D341Med (cell line): ENCODE data around the gene BSCL2.
"Not testable (repeated sequence)": the region's sequence is repeated elsewhere in the genome, so short reads cannot be mapped to it uniquely, and the experiment has no call there.

Experiments
- DNase-seq: peaks from one replicate; pipeline ENCODE4 v3.0.0; 2012; ENCODE audit warnings: low spot score

Gene BSCL2

DNA sequence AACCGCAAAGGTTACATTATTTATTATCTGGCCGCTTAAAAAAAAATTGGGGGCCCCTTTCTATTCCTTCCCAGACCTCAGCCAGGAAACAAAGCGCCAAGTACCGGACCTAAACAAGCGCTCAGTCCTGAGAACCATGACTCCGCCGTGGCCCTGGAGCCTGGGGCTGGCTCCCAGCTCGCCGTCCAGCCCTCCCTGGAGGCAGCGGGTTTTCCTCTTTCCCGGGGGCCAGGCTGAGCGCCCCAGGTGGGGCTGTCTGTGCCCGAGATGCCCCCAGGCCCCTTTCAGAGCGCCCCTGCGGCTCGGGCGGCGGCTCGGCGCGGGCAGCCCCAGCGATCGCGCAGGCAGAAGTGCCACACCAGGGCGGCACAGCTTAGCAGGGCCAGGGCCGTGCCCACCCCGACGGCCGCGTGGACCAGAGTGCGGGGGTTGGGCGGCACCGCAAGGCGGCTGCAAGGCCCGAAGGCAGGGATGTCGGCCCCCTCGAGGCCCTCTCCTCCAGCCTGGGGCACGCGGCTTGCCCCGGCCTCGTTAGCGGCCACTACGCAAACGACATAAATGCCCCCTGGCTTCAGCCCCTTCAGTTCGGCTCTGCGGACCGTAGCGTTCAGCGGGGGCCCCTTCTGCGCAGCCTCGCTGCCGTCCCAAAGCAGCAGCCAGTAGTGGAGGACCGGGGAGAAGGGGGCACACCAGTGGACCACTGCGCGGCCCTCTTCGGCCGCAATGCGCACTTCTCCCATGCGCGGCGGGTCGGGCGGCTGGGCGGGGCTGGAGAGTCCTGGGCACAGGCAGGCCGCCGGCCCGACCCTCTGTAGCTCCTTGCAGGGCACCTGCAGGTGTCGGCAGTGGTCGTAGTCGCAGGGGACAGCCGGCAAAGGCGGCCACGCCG lies 19.5 kb downstream of the BSCL2 start:
- no peak for DNase-seq

DNA sequence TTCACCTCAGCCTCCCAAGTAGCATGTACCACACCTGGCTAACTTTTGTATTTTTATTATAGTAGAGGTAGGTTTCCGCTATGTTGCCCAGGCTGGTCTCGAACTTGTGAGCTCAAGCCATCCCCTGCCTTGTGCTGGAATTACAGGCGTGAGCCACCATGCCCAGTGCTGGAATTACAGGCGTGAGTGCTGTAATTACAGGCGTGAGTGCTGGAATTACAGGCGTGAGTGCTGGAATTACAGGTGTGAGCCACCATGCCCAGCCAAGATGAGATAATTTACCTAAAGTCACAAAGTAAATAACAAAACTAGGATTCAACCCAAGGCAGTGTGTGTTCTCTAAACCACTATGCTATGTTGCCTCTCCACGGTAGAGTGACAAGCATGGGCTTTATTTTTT lies 24.7 kb downstream of the BSCL2 start:
- DNase-seq: no peak

DNA sequence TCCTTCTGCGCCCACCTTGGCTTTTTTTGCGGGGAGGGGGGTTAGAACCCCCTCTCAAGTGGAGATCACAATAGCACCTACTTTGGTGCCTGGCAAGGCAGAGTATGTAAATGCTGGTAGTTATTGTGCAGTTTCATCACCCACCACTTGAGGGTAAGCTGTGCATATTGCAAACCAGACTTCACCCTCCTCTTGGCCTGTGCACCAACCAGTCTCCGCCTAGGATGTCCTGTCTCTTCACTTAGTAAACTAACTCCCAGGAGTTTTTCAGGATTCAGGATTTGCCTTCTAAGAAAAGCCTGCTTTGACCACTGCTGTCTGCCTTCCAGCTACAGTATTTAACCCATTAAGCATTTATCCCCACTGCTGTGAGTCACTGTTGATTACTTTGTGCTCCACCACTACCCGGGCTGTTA lies 26.4 kb downstream of the BSCL2 start:
- DNase-seq: peak; percentile 78

DNA sequence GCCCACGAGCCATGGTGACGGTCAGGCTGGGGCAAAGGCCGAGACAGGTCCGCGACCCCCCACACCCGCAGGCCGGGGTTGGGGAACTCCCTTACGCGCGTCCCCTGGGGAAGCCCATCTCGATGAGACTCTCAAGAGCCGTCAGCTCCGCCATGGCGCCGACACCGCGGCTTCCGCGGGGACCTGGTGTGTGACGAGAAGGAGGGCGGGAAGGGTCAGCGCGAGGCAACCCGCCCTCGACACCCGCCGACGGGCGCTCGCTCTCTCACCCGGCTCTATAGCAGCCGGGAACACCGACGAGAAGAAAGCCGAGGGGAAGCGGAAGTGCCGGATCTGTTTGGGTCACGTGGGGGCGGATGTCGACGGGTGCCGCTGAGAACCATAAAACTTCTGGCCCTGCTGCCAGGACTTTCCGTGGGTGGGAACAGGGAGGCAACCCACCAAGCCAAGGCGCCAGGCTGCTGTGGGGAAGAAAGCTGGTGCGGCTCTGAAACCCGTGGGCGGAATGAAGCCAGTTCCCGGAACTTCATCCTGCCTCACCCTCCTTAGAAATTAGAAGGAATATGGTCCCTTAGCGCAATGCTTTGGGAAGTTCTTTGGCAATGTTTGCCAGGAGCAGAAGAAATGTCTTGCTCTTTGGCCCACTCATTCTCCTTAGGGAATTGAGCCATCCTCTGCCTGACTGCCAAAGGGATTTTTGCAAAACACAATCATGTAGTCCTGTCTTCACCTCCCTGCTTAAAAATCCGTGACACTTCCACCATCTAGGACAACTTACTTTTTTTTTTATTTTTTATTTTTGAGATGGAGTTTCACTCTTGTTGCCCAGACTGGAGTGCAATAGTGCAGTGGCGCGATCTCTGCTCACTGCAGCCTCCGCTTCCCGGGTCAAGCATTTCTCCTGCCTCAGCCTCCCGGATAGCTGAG lies 28.2 kb downstream of the BSCL2 start, which contains the start of gene UBXN1:
UBXN1 (minus strand) TSS at position 304 of the 927 bp plus-strand sequence; CDS start at position 154, 150 bp downstream.
- DNase-seq: peak; percentile 88

DNA sequence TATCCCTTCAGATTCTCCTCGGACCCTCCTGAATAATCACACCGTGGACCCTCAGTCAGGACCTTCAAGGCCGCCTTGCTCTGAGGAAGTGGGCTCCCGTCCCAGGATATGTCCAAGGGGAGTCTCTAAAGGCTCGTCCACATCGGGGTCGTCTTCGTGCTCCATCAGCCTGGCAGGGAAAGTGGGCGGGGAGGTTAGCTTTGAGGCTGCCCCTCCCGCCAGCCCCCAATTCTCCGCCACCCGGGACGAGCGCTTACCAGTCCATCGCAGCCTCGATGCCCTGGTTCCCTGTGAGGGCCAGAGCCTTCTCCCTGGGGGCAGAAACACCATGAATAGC lies 28.8 kb downstream of the BSCL2 start:
- no peak for DNase-seq

DNA sequence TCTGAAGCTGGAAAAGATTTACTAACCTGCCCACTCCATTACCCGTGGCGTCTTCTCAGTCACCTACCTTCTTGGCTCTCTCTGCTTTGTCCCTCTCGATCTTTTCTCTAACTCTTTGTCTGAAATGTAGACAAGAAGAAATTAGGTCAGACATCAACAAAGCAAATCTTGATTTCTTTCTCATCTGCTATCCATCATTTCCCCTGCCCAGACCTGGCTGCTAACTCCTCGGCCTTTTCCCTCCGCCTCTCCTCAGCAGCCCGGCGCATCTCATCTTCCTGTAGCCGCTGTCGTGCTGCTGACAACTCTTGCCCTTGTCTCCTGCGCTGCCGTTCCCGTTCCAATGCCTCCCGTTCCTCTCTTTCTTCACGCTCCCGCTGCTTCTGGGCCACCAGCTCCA lies 29.5 kb downstream of the BSCL2 start:
- no peak for DNase-seq

DNA sequence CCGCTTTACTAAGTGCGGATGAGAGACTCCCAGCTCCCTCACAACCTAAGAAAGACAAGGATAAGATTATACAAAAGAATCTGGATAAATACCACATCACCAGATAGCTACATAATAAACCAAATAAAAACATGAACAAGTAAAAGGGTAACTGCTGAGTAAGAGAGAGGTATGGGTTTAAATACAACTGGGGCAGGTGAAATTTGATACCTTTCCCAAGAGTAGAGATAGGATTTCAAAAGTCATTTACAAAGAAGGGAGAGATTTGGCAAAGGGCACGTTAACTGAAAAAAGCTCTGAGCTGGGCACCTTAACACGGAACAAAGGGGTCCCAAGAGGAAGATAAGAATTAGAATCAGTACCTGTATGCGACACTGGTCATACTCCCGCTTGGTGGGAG lies 30.1 kb downstream of the BSCL2 start:
- DNase-seq: no peak

DNA sequence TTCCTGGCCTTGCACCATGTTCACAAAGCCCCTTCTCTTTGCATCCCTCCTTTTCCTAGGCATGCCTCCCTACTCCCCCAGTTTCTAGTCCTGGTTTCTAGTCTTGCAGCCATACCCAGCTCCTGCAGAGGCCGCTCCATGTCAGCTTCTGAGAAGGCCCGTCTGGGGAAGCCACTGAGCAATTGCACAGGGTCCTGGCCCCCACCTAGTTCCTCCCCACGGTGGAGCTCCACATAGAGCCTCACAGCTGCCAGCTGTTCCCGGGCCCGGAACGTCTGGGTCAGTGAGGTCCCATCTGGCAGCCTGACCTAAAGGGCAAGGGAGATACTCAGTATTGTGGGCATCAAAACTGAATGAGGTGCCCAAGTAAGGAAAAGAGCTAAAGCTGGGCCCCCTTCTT lies 30.5 kb downstream of the BSCL2 start:
- DNase-seq: peak; percentile 16

DNA sequence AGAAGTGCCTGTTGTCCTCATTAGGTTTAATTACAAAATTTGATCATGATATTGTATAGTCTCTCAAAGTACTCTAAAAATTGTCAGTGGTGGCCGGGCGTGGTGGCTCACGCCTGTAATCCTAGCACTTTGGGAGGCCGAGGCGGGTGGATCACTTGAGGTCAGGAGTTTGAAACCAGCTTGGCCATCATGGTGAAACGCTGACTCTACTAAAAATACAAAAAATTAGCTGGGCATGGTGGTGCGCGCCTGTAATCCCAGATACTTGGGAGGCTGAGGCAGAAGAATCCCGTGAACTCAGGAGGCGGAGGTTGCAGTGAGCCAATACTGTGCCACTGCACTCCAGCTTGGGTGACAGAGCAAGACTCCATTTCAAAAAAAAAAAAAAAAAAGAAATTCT lies 31.8 kb downstream of the BSCL2 start:
- DNase-seq: not testable (repeated sequence)

DNA sequence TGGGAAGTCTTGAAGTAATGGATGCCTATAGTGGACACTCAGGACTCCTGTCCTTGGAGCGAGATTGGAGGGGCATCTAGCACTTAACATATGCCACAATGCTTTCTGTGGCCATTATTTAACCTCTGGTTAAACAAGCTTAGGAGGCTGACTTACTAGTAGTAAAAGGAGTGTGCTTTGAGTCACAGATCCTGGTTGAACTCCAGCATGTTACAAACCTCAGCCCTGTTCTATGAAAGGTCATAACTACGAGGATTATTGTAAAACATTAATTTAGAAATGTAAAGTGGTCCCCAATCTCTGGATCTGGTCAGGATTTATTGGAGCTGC lies 34.1 kb downstream of the BSCL2 start:
- no peak for DNase-seq

DNA sequence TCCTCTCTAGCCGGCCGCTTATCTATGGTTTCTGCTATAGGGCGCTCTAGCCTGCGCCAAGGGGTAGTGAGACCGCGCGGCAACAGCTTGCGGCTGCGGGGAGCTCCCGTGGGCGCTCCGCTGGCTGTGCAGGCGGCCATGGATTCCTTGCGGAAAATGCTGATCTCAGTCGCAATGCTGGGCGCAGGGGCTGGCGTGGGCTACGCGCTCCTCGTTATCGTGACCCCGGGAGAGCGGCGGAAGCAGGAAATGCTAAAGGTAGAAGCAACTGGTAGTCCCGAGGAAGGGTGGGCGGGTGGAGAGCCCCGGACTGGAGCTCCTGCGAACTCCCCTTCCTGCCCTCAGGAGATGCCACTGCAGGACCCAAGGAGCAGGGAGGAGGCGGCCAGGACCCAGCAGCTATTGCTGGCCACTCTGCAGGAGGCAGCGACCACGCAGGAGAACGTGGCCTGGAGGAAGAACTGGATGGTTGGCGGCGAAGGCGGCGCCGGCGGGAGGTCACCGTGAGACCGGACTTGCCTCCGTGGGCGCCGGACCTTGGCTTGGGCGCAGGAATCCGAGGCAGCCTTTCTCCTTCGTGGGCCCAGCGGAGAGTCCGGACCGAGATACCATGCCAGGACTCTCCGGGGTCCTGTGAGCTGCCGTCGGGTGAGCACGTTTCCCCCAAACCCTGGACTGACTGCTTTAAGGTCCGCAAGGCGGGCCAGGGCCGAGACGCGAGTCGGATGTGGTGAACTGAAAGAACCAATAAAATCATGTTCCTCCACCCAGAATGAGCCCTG lies 35.4 kb downstream of the BSCL2 start, which contains the start of the genes LBHD1 and UQCC3:
LBHD1 (minus strand) TSS at position 660 of the 782 bp plus-strand sequence. CDS start 2,236 bp downstream, outside the sequence.
UQCC3 (plus strand) TSS at position 66 of the 782 bp plus-strand sequence; CDS start at position 139, 73 bp downstream.
- DNase-seq: peak; percentile 77

DNA sequence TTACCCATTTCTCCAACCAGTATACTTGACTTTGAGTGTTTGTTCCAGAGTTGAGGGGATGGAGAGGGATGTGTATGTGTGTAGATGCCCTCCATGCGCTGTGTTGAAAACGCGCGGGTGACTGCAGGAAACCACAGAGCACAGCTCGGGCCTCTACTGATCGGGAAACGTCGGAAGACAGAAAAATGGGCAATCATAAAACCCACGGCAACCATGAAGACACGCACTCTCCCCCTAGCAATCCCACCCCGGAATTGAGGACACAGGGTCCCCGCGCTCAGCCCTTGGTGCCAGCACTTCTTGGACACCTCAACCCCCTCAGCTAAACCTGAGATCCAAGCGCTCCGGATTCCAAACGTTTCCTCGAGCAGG lies 36.0 kb downstream of the BSCL2 start:
- no peak for DNase-seq

DNA sequence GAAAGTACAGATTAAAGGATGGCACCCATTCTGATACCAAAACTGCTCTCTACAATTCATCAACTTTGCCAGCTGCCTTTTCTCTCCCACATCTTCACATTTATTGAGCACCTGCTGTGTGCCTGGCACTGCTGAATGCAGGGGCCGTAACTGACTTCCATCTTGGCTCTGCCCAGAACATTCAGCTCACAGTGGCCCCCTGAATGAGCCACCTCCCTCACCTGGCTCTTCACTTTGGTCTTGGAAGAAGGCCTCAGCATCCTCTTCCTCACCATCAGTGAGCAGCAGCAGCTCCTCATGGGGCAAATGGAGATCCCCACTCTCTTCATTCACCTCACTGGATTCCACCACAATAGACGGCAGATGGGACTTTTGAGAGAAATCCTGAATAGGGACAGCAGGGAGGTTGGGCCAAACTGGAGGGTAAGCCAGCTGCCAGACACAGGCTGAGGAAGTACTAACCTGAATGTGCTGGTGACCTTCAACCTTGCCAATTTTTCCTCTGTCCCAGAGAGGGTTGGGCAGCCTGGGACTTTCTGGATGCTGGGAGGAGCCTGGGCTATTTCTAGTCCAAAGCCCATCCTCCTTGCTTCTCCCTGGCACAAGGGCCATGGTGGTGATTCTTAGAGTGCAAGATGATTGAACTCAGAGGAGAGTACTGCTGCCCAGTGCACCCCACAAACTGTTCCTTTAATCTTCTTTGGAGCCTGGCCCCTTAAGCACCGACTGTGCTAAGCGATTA lies 37.6 kb downstream of the BSCL2 start:
- DNase-seq: peak; percentile 59

DNA sequence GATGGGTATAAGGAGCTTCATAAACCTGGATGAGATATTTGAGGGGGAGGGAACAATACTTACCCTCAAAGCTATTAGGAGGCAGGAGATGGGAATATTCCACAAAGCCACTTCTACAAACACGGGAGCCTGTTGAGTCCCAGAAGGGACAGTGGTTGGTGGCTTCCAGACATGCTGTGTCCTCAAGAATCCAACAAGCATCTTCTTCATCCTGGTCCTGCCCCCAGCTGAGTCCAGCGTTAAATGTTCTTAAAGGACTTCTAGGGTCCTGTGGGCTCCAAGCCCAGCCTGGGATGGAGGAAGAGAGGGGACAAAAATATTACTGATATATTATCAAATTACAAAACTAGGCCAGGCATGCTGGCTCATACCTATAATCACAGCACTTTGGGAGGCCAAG lies 39.8 kb downstream of the BSCL2 start:
- DNase-seq: no peak

DNA sequence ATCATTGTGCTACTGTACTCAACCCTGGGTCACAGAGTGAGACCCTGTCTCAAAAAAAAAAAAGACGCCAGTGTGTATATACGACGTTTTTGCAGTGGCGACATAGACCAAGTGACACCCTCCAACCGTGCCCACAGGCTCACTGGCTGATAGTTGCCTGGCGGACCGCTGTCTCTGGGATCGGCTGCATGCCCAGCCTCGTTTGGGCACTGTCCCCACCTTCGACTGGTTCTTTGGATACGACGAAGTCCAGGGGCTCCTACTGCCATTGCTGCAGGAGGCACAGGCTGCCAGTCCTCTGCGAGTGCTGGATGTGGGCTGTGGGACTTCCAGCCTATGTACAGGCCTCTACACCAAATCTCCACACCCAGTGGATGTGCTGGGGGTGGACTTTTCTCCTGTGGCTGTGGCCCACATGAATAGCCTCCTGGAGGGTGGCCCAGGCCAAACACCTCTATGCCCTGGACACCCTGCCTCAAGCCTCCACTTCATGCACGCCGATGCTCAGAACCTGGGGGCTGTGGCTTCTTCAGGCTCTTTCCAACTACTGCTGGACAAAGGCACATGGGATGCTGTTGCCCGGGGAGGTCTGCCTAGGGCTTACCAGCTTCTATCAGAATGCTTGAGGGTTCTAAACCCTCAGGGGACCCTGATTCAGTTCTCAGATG lies 40.8 kb downstream of the BSCL2 start:
- DNase-seq: no peak

DNA sequence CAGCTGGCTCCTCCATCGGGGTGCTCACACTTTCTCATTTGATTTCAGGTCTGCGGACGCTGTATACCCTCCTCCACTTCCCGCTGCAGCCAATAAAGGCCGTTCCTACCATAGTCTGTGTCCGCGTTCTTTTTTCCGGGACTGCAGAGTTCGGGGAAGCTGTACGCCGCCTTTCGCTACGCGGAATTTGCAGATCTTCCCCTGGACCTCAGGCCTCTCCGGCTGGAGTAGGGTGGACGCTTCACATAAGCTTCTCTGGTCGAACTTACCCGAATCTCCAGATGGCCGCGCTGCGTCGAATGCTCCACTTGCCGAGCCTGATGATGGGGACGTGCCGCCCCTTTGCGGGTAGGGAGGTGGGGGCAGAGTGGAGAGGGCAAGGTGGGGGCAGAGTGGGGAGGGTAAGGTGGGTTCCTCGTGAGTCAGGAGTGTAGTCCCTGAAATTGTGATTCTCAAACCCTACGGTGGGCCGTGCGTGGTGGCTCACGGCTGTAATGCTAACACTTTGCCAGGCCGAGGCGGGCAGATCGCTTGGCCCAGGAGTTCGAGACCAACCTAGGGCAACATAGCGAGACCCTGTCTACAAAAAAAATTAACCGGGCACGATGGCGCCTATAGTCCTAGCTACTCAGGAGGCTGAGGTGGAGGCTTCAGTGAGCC lies 41.5 kb downstream of the BSCL2 start:
- peak; percentile 37 for DNase-seq

DNA sequence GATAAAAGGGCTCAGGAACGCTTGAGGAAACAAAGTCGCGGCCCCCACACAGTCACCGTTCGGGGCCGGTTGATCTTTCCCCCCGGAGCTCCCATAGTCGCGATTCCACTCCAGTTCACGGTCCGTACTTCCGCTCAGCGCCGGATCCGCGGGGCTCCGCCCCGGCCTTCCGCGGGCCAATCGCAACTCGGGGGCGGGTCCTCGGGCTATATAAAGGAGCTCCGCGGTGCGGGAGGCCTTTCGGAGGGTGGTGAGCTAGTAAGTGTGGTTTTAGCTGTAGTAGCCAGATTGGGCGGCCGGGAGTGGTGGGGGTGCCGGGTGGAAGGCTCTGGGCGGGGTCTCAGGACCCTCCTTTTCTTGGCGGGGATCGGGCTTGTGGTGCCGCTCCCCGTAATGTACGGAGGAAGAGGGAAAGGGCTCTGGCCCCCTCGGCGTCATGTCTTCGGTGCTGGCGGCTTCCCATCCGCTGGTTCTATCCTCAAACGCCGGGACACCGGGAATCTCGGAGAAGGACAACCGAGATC lies 42.1 kb downstream of the BSCL2 start, which contains the start of the genes C11orf98 and CSKMT:
C11orf98 (minus strand) TSS at position 136 of the 524 bp plus-strand sequence; CDS start at position 95, 41 bp downstream.
CSKMT (plus strand) TSS at position 238 of the 524 bp plus-strand sequence. CDS start 568 bp downstream, outside the sequence.
- peak; percentile 95 for DNase-seq

DNA sequence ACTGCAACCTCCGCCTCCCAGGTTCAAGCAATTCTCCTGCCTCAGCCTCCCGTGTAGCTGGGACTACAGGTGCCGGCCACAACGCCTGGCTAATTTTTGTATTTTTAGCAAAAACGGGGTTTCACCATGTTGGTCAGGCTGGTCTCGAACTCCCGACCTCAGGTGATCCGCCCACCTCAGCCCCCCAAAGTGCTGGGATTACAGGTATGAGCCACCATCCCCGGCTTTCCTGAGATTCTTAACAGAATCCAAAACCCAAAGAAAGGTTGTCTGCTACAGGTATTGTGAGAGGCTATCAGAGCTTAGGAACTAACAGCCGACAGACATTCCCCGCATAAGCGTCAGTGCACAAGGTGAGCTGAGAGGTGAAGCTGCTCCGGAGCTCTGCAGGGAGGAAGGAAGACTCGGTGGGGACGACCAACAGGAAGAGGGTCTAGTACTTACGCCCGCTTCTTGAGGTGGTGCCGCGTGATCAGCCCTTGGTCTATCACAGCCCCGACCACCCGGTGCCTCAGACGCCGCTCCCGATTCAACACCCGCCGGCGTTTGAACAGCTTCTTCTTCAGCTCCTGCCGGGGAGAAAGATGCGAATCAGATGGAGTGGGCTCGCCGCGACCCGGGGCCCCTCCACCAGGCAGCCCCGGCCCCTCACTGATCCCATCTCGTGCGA lies 42.7 kb downstream of the BSCL2 start:
- peak; percentile 66 for DNase-seq
